ENCODE measurements around the gene MUC5B. TPM values are rescaled to one million over a fixed set of nuclear protein-coding genes. Genes with fewer than 3 reads are reported as not detected.

Gene MUC5B
- total and polyA plus RNA-seq, 5 donors from 2014 or later = not detected

DNA sequence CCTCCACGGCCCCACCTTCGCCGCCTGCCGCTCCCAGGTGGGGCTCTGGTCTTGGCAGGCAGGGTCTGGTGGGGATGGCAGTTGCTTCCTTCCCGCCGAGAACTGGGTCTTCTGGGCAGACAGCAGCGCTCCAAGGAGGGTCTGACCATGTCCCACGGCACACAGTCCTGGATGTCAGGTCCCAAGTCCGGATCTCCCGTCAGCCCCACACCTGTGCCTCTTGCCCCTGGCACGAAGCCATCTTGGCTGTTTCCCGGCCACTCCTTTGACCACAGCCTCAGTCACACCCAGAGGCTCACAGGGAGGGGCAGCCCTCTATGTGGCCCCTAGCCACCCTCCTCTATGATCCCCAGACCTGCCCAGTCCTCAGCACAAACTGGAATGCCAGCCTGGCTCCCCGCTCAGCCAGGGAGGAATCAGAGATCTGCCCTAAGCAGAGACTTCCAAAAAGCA is 14.3 kb downstream of the MUC5B start:
- no peaks in the 10 kb centered on the region for H3K27me3 Mint-ChIP-seq
- H3K27ac Mint-ChIP-seq = no peak overlapping the region
- no peak for DNase-seq

GRCh38 chr11:1237851-1238250 is 15.0 kb downstream of the MUC5B start:
- no peaks in the 10 kb centered on the region for H3K27me3 ChIP-seq (ENCODE audit: control insufficient read depth, insufficient read depth, low read length)
- no peak for DNase-seq
- Mint-ChIP-seq H3K27ac (no peak overlapping the region), H3K4me1 (no peaks in the 10 kb centered on the region), H3K27me3 (no peaks in the 10 kb centered on the region), H3K9me3 (peaks cover 0 to 3% (median 0%) of the 10 kb centered on the region in 7 donors), H3K36me3 (no peaks in the 10 kb centered on the region), H3K4me3 (no peak overlapping the region)
- H3K9me3 ChIP-seq (ENCODE audit: control insufficient read depth in 2 of 2, low read length in 2 of 2) = no peaks in the 10 kb centered on the region
- H3K27ac ChIP-seq (ENCODE audit: insufficient read depth, low read length, poor library complexity, severe bottlenecking) = no peak overlapping the region
- no peak overlapping the region for H3K4me3 ChIP-seq (ENCODE audit: low read depth, low read length)
- no peaks in the 10 kb centered on the region for H3K4me1 ChIP-seq (ENCODE audit: control insufficient read depth, insufficient read depth, low read length, poor library complexity, severe bottlenecking)
- ATAC-seq (ENCODE audit: low read depth in 2 of 2) = no peak
- H3K36me3 ChIP-seq (ENCODE audit: control insufficient read depth, insufficient read depth, low read length) = no peaks in the 10 kb centered on the region

More for the DNA sequence above, 14.3 kb downstream of the MUC5B start:
- Mint-ChIP-seq H3K4me3 (peak overlapping the region in 1 of 4 donors; percentile 47), H3K9me3 (peaks cover 0 to 3% (median 0%) of the 10 kb centered on the region in 7 donors), H3K4me1 (no peaks in the 10 kb centered on the region), H3K36me3 (no peaks in the 10 kb centered on the region)
- H3K27me3 ChIP-seq (ENCODE audit: control insufficient read depth, insufficient read depth, low read length) = no peaks in the 10 kb centered on the region
- H3K36me3 ChIP-seq (ENCODE audit: control insufficient read depth, insufficient read depth, low read length) = no peaks in the 10 kb centered on the region
- no peak for ATAC-seq (ENCODE audit: low read depth in 2 of 2)
- no peak overlapping the region for H3K27ac ChIP-seq (ENCODE audit: insufficient read depth, low read length, poor library complexity, severe bottlenecking)
- no peaks in the 10 kb centered on the region for H3K9me3 ChIP-seq (ENCODE audit: control insufficient read depth in 2 of 2, low read length in 2 of 2)
- no peak overlapping the region for H3K4me3 ChIP-seq (ENCODE audit: low read depth, low read length)
- H3K4me1 ChIP-seq (ENCODE audit: control insufficient read depth, insufficient read depth, low read length, poor library complexity, severe bottlenecking) = no peaks in the 10 kb centered on the region

DNA sequence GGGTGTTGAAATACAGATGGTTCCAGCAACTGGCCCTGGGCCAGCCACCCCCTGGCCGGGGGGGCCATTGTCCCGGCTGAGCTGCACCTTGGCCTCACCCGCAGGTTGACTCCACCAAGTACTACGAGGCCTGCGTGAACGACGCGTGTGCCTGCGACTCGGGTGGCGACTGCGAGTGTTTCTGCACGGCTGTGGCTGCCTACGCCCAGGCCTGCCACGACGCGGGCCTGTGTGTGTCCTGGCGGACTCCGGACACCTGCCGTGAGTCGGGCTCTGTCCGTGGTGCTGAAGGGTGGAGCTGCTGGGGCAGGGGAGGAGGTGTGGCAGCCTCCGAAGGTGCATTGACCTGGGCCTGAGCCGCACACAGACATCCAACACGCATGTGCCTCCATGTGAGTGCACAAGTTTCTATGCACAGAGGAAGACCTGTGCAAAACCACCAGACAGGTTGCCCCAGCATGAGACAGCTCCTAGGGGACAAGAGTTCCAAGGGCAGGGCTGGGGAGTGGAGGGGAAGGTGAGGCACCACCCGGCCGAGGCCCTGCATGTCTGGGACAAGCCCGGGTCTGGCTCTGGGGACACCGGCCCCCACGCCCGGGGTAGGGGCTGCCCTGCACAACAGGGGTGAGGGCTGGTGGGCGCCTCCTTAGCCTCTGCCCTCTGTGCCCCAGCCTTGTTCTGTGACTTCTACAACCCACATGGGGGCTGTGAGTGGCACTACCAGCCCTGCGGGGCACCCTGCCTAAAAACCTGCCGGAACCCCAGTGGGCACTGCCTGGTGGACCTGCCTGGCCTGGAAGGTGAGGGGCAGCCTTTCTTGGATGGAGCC is 16.1 kb downstream of the MUC5B start:
- Mint-ChIP-seq H3K4me1 (no peaks in the 10 kb centered on the region), H3K27ac (no peak overlapping the region), H3K27me3 (no peaks in the 10 kb centered on the region), H3K9me3 (peaks cover 0 to 3% (median 0%) of the 10 kb centered on the region in 7 donors), H3K36me3 (no peaks in the 10 kb centered on the region), H3K4me3 (no peak overlapping the region)
- no peak overlapping the region for H3K4me3 ChIP-seq (ENCODE audit: low read depth, low read length)
- no peak for ATAC-seq (ENCODE audit: low read depth in 2 of 2)
- H3K27me3 ChIP-seq (ENCODE audit: control insufficient read depth, insufficient read depth, low read length) = no peaks in the 10 kb centered on the region
- no peak overlapping the region for H3K27ac ChIP-seq (ENCODE audit: insufficient read depth, low read length, poor library complexity, severe bottlenecking)
- H3K4me1 ChIP-seq (ENCODE audit: control insufficient read depth, insufficient read depth, low read length, poor library complexity, severe bottlenecking) = no peaks in the 10 kb centered on the region
- no peaks in the 10 kb centered on the region for H3K9me3 ChIP-seq (ENCODE audit: control insufficient read depth in 2 of 2, low read length in 2 of 2)
- H3K36me3 ChIP-seq (ENCODE audit: control insufficient read depth, insufficient read depth, low read length) = no peaks in the 10 kb centered on the region
- no peak for DNase-seq

DNA sequence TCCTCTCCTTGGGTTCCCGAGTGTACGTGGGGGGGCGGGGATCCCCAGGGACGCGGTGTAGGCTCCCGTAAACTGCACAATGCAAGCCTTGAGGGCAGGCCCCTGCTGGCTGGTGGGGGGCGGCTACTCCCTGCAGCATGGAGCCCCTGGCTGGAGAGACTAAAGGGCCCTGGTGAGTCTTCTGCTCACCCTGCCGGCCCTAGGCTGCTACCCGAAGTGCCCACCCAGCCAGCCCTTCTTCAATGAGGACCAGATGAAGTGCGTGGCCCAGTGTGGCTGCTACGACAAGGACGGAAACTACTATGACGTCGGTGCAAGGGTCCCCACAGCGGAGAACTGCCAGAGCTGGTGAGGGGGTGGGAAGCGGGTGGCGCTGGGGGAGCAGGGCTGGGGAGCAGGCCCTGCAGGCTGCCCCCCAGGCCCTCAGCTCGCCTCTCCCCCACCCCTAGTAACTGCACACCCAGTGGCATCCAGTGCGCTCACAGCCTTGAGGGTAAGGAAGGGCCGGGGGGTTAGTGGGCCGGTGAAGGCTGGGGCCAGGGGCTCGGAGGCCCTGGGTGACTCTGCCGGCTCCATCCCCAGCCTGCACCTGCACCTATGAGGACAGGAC is 16.8 kb downstream of the MUC5B start:
- DNase-seq = no peak

GRCh38 chr11:1240771-1241170 is 17.9 kb downstream of the MUC5B start:
- no peak overlapping the region for H3K4me3 ChIP-seq (ENCODE audit: low read depth, low read length)
- DNase-seq (no peak), ATAC-seq (ENCODE audit: low read depth in 2 of 2) (no peak)
- H3K9me3 ChIP-seq (ENCODE audit: control insufficient read depth in 2 of 2, low read length in 2 of 2) = no peaks in the 10 kb centered on the region
- no peaks in the 10 kb centered on the region for H3K27me3 ChIP-seq (ENCODE audit: control insufficient read depth, insufficient read depth, low read length)
- H3K27ac ChIP-seq (ENCODE audit: insufficient read depth, low read length, poor library complexity, severe bottlenecking) = no peak overlapping the region
- no peaks in the 10 kb centered on the region for H3K36me3 Mint-ChIP-seq
- H3K36me3 ChIP-seq (ENCODE audit: control insufficient read depth, insufficient read depth, low read length) = no peaks in the 10 kb centered on the region
- no peaks in the 10 kb centered on the region for H3K4me1 Mint-ChIP-seq
- no peaks in the 10 kb centered on the region for H3K27me3 Mint-ChIP-seq
- no peaks in the 10 kb centered on the region for H3K4me1 ChIP-seq (ENCODE audit: control insufficient read depth, insufficient read depth, low read length, poor library complexity, severe bottlenecking)
- H3K4me3 Mint-ChIP-seq = no peak overlapping the region
- H3K27ac Mint-ChIP-seq = no peak overlapping the region
- H3K9me3 Mint-ChIP-seq = peaks cover 0 to 3% (median 0%) of the 10 kb centered on the region in 7 donors

More for the DNA sequence above, 16.8 kb downstream of the MUC5B start:
- no peaks in the 10 kb centered on the region for H3K27me3 Mint-ChIP-seq
- H3K36me3 Mint-ChIP-seq = no peaks in the 10 kb centered on the region
- H3K4me1 Mint-ChIP-seq = no peaks in the 10 kb centered on the region
- H3K4me3 Mint-ChIP-seq = no peak overlapping the region
- no peak for ATAC-seq (ENCODE audit: low read depth in 2 of 2)
- Histone ChIP-seq H3K4me1 (ENCODE audit: control insufficient read depth, insufficient read depth, low read length, poor library complexity, severe bottlenecking) (no peaks in the 10 kb centered on the region), H3K27me3 (ENCODE audit: control insufficient read depth, insufficient read depth, low read length) (no peaks in the 10 kb centered on the region), H3K9me3 (ENCODE audit: control insufficient read depth in 2 of 2, low read length in 2 of 2) (no peaks in the 10 kb centered on the region), H3K4me3 (ENCODE audit: low read depth, low read length) (no peak overlapping the region), H3K36me3 (ENCODE audit: control insufficient read depth, insufficient read depth, low read length) (no peaks in the 10 kb centered on the region), H3K27ac (ENCODE audit: insufficient read depth, low read length, poor library complexity, severe bottlenecking) (no peak overlapping the region)
- peaks cover 0 to 3% (median 0%) of the 10 kb centered on the region in 7 donors for H3K9me3 Mint-ChIP-seq
- H3K27ac Mint-ChIP-seq = no peak overlapping the region

DNA sequence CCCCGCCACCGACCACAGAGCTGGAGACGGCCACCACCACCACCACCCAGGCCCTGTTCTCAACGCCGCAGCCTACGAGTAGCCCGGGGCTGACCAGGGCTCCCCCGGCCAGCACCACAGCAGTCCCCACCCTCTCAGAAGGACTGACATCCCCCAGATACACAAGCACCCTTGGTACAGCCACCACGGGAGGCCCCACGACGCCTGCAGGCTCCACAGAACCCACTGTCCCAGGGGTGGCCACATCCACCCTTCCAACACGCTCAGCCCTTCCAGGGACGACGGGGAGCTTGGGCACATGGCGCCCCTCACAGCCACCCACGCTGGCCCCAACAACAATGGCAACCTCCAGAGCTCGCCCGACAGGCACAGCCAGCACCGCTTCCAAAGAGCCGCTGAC is 18.8 kb downstream of the MUC5B start:
- peak overlapping the region in 1 of 3 donors; percentile 57 for H3K27ac Mint-ChIP-seq
- no peak overlapping the region for H3K4me3 ChIP-seq (ENCODE audit: low read depth, low read length)
- H3K4me3 Mint-ChIP-seq = no peak overlapping the region
- no peaks in the 10 kb centered on the region for H3K27me3 ChIP-seq (ENCODE audit: control insufficient read depth, insufficient read depth, low read length)
- no peak for ATAC-seq (ENCODE audit: low read depth in 2 of 2)
- no peaks in the 10 kb centered on the region for H3K36me3 Mint-ChIP-seq
- DNase-seq = no peak
- H3K4me1 ChIP-seq (ENCODE audit: control insufficient read depth, insufficient read depth, low read length, poor library complexity, severe bottlenecking) = no peaks in the 10 kb centered on the region
- no peak overlapping the region for H3K27ac ChIP-seq (ENCODE audit: insufficient read depth, low read length, poor library complexity, severe bottlenecking)
- no peaks in the 10 kb centered on the region for H3K4me1 Mint-ChIP-seq
- no peaks in the 10 kb centered on the region for H3K27me3 Mint-ChIP-seq
- H3K36me3 ChIP-seq (ENCODE audit: control insufficient read depth, insufficient read depth, low read length) = no peaks in the 10 kb centered on the region
- no peaks in the 10 kb centered on the region for H3K9me3 ChIP-seq (ENCODE audit: control insufficient read depth in 2 of 2, low read length in 2 of 2)
- peaks cover 0 to 3% (median 0%) of the 10 kb centered on the region in 7 donors for H3K9me3 Mint-ChIP-seq

DNA sequence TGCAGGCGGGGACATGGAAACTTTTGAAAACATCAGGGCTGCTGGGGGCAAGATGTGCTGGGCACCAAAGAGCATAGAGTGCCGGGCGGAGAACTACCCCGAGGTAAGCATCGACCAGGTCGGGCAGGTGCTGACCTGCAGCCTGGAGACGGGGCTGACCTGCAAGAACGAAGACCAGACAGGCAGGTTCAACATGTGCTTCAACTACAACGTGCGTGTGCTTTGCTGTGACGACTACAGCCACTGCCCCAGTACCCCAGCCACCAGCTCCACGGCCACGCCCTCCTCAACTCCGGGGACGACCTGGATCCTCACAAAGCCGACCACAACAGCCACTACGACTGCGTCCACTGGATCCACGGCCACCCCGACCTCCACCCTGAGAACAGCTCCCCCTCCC is 19.4 kb downstream of the MUC5B start:
- Mint-ChIP-seq H3K4me3 (peak overlapping the region in 1 of 4 donors; percentile 32), H3K9me3 (peaks cover 0 to 3% (median 0%) of the 10 kb centered on the region in 7 donors), H3K27me3 (no peaks in the 10 kb centered on the region), H3K4me1 (no peaks in the 10 kb centered on the region), H3K36me3 (no peaks in the 10 kb centered on the region), H3K27ac (no peak overlapping the region)
- no peaks in the 10 kb centered on the region for H3K9me3 ChIP-seq (ENCODE audit: control insufficient read depth in 2 of 2, low read length in 2 of 2)
- H3K36me3 ChIP-seq (ENCODE audit: control insufficient read depth, insufficient read depth, low read length) = no peaks in the 10 kb centered on the region
- no peaks in the 10 kb centered on the region for H3K27me3 ChIP-seq (ENCODE audit: control insufficient read depth, insufficient read depth, low read length)
- no peak overlapping the region for H3K27ac ChIP-seq (ENCODE audit: insufficient read depth, low read length, poor library complexity, severe bottlenecking)
- ATAC-seq (ENCODE audit: low read depth in 2 of 2) (no peak), DNase-seq (no peak)
- no peak overlapping the region for H3K4me3 ChIP-seq (ENCODE audit: low read depth, low read length)
- H3K4me1 ChIP-seq (ENCODE audit: control insufficient read depth, insufficient read depth, low read length, poor library complexity, severe bottlenecking) = no peaks in the 10 kb centered on the region
